Amniotic stem cell (primary cell): Measurements from ENCODE around the gene GDPD5.
"Not testable (repeated sequence)": the region's sequence is repeated elsewhere in the genome, so short reads cannot be mapped to it uniquely, and the experiment has no call there.

ENCODE experiments used
- DNase-seq: peaks from one replicate; lab custom pipeline; 2025; lab: John Stamatoyannopoulos, UW

GDPD5 gene

GRCh38 chr11:75428989-75429640 is 96.6 kb downstream of the GDPD5 start:
- DNase-seq, result no peak

DNA sequence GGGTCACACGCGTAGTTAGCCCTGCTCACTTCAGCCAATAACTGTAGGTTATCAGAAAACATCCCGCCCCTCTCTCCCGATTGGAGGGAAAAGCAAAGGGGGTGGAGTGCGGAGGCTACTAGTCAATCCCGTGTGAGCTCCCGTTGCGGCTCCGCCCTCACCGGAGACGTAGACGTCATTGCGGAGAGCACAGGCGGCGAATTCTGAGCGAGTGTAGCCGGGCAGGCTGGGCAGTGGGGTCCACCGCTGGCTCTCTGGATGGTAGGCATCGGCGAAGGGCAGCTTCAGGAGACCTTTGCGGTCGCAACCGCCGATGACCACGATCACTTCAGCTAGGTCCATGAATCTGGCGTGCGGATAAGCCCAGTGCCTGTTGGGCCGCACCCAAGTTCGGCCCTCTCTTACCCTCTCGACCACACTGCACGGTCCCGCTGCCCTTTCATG is 97.4 kb downstream of the GDPD5 start:
- peak; percentile 81 for DNase-seq

DNA sequence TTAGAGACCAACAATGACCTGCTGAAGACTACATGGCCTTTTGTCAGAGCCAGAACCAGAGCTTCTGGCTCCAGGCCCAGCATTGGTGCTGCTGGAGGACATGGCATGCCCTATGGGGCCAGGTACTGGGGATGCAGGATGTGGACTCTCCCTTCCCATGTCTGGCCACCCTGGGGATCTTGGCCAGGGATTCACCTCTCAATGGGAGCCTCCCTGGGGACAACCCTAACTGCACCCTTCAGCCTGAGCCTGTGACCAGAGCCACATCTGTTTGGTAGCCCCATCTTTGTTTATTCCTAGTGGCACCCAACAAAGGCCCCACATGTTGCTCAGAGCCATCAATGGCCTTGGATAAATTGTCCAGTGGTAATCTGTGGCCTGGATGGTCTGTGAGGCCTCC is 98.6 kb downstream of the GDPD5 start:
- DNase-seq, result no peak

DNA sequence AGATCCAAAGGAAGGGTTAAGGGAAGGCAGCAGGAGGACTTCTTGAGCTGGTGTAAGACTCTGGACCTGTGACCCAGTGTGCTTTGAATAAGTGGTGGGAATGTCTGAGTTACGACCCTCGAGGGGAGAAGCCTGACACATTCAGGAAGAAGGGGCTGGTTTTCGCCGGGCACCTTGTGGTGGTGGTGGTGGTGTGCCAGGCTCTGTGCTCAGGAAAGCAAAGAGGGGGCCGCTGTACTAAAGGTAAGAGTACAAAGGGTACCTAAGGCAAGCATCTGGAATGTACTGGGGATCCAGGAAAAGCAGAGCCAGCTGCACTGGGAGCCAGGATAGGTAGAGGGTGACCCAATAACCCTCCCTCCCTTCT is 99.0 kb downstream of the GDPD5 start:
- DNase-seq, result no peak

GRCh38 chr11:75425422-75425821 is 100.3 kb downstream of the GDPD5 start:
- DNase-seq, result no peak

DNA sequence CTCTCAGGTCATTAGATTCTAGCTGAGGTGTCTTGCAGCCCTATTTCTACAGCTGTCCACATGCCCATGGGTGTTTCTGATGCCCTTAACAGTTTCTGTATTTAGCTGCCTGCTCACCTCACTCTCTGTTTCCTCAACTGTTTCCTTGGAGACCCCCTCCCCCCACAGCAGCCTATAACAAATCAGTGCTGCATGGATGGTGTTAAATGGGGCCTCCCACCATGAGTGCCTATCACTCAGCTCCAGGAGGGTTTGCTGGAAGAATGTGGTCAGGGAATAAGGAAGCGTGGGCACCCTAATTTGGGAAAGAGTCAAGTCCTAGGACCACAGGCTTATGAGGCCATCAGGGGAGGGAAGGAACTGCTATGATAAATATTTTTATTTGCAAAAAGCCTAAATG is 101.3 kb downstream of the GDPD5 start:
- no peak for DNase-seq

DNA sequence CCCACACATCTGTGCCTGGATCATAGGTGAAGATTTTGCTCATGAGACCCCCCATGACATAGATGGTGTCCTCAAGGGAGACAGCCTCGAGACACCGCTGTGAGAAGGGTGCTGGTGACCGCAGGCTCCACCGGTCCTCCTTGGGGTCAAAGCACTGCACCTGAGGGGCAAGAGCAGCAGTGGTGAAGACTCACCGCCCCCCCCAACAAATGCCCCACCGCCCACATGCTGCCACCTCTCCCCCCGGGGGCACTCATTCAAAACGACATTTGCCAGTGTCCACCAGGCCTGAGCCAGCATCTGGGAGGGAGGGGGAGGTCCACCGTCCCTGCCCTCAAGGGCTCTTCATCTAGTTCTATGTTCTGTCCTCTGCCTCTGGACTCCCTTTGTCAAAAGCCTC is 102.0 kb downstream of the GDPD5 start:
- DNase-seq, result no peak

DNA sequence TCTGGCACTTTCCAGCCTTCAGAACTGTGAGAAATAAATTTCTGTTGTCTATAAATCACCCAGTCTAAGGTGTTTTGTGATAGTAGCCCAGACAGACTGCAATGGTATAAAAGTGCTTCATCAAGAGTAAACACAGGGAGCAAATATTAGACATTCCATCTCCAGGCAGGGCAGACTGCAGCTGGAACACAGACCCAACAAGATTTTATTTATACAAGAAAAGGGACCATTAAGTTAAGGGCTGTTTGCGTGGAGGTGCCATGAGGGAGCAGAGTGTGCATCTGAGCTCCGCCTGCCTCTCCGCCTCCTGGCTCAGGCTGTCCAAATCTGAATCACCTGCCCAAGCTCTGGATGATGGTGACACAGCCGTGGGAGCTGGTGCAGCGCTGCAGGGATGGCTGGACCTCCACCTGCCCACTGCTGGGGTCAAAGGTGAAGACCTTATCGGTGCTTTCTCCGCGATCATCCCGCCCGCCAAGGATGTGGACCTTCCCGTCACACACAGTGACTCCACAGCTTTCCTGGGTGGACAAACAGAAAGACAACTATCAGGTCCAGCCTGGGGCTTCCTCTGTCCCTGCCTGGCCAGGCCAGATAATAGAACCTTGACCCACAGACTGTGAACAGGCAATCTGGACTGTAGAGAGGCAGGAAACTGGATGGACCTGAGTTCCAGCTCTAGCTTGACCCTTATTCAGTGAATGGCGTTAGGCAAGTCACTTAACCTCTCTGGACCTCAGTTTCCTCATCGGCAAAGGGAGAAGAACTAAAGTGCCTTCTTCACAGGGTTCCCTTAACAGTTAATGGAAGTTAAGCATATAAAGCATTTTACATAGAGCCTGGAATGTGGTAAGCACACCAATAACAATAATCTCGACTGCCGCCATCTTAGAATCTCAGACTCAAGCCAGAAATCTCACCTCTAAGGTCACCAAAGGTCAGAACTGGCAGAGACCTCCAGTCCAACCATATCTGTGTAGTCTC is 103.2 kb downstream of the GDPD5 start:
- DNase-seq, result no peak

- DNase-seq, result no peak
Measured at GRCh38 chr11:75421902-75422247, 103.9 kb downstream of the GDPD5 start.

GRCh38 chr11:75421035-75421602 is 104.6 kb downstream of the GDPD5 start:
- DNase-seq, result no peak

- DNase-seq, result no peak
Measured at GRCh38 chr11:75420224-75421034, 105.3 kb downstream of the GDPD5 start.

DNA sequence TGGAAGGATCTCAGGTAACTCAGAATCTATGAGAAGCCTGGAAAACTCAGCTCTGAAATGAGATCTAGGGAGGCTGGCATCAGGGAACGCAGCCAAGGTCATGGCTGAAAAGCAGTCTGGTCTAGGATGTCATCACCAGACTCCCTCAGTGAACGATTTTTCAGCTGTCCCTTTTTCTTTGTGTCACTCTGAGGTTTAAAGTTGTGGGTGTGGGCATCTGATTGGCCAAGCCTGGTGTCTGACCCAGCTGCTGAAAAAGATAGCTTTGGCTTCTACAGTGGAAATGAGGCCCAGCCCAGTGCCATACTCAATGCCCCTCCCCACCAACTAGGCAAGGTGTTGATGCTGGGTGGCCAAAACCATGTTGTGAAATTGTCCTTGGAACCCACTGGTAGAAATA is 111.9 kb downstream of the GDPD5 start:
- no peak for DNase-seq

GRCh38 chr11:75413146-75413545 is 112.6 kb downstream of the GDPD5 start:
- not testable (repeated sequence) for DNase-seq

- DNase-seq, result not testable (repeated sequence)
Measured at GRCh38 chr11:75409971-75410370, 115.8 kb downstream of the GDPD5 start.

- DNase-seq, result no peak
Measured at GRCh38 chr11:75408957-75409219, 116.9 kb downstream of the GDPD5 start.

- no peak for DNase-seq
Measured at GRCh38 chr11:75406338-75406777, 119.4 kb downstream of the GDPD5 start.

DNA sequence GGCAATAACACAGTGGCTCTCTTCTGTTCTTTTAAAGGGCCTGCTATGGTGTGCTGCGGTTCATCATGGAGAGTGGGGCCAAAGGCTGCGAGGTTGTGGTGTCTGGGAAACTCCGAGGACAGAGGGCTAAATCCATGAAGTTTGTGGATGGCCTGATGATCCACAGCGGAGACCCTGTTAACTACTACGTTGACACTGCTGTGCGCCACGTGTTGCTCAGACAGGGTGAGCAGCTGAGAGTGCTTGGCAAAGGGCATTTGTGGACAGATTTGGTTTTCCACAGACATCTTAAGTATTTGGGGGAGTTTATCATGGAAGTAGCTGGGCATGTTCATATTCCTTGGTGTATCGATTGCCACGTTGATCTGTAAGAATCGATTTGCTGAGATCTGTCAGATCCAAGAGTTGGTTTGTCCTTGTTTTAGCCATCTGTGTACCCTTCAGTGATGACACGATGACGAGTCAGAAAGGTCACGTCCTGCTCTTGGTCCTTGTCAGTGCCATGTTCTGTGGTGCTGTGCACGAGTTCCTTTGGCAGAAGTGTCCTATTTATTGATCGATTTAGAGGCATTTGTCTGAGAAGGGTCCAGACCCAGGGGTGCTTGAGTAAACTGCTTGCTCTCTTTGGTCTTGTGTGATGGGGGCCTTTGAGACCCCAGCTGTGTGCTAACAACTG is 121.6 kb downstream of the GDPD5 start:
- no peak for DNase-seq

DNA sequence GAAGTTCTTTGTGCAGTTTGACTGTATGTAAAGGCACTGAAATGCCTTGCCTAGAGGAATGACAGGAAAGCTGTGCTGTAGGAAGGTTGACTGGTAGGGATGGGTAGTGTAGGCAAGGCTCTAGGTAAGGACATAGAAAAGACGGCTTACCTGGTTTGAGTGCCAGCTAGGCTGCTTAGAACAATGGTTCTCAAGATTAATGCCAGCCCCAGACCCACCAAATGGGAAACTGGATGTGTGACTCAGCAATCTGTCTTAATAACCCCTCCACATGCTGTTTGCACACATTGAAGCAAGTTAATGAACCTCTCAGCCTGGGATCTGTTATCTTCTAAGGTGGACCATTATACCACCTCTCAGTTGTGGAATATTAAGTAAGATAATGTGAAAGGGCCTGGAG is 122.7 kb downstream of the GDPD5 start:
- no peak for DNase-seq

DNA sequence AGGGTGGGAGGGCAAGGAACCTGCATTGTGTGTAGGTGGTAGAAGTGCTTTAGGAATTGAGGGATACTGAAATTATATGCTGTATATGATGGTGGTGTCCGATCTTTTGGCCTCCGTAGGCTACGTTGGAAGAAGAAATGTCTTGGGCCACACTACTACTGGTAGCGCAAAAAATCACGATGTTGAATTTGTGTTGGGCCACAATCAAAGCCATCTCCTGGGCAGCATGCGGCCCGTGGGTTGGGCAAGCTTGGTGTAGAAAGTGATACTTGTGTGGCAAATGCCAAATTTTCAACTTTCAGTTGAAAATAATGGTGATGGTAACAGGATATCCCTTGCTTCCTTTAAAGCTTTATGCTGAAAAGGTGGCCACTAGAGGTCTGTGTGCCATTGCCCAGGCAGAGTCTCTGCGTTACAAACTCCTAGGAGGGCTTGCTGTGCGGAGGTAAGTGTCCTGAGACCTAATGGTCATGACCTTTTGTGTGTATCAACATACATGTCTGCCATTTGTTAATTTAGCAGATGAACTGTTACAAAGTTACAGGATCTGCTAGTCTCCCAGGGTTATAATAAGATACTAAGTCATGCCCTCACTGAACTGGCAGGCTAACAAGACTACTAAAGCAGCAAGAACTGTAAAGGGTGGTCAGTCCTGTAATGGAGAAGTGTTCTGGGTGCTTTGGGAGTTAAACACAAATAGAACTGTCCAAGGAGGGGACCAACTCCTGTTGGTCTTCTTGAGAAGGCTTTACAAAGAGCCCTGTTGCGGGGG is 123.6 kb downstream of the GDPD5 start:
- DNase-seq, result no peak

- no peak for DNase-seq
Measured at GRCh38 chr11:75400146-75400865, 125.4 kb downstream of the GDPD5 start.
